OCI-LY7 (cell line): ENCODE results near the gene DUSP22.

Experiments
- CTCF ChIP-seq: fragments of 200-600 bp; sonication (generic); conservative IDR thresholded peaks from 2 replicates; pipeline ENCODE4 v1.5.1; 2014; ENCODE audit warnings: mild to moderate bottlenecking, antibody characterized with exemption, low read length, moderate library complexity, mixed read lengths
- EZH2phosphoT487 ChIP-seq: fragments of 200-600 bp; sonication (generic); IDR thresholded peaks from 2 replicates; pipeline ENCODE4 v1.6.1; 2018; ENCODE audit warnings: low read depth, borderline replicate concordance, mild to moderate bottlenecking, mixed run types, antibody characterized with exemption, low read length, moderate library complexity, mixed read lengths

GRCh38 chr6:347232-347631, 54.9 kb downstream of the DUSP22 start:
- TF ChIP-seq CTCF (no peak), EZH2phosphoT487 (no peak)
